Peyer's patch (tissue), 4 donors: Measurements from ENCODE around the gene TUSC1.

ENCODE experiments used
- CTCF ChIP-seq, 6 experiments: fragments of 450-650 bp in 4 of 6; fragments of 200-600 bp in 2 of 6; sonication (generic) in 1 of 6; IDR thresholded peaks; one replicate each; pipeline ENCODE4 v1.5.1; 2017 to 2019; ENCODE audit warnings: antibody characterized with exemption in 6 of 6, mild to moderate bottlenecking in 3 of 6, moderate library complexity in 1 of 6
- POLR2A ChIP-seq, 2 donors: fragments of 450-650 bp; IDR thresholded peaks; one replicate each; pipeline ENCODE4 v1.5.1; 2017; ENCODE audit warnings: antibody characterized with exemption in 2 of 2, mild to moderate bottlenecking in 2 of 2, moderate library complexity in 2 of 2

- TF ChIP-seq CTCF (IDR thresholded peaks at IDR 0.05) = no peak
- no peak for TF ChIP-seq POLR2A (IDR thresholded peaks at IDR 0.05)
Measured at GRCh38 chr9:25658571-25658970, 19.7 kb downstream of the TUSC1 start.
